ENCODE data around the gene TMEM131. TPM values are rescaled to one million over a fixed set of nuclear protein-coding genes. Genes with fewer than 3 reads are reported as not detected.

TMEM131 gene
- total RNA-seq, 1 donor from 2014 or later = 59.4 TPM

- Mint-ChIP-seq H3K36me3 (peaks cover 2% of the 10 kb centered on the region), H3K4me3 (no peak overlapping the region), H3K9me3 (peaks cover 8% of the 10 kb centered on the region), H3K4me1 (peaks cover 8% of the 10 kb centered on the region), H3K27ac (no peak overlapping the region), H3K27me3 (ENCODE audit: insufficient read depth, low read depth) (peaks cover 8% of the 10 kb centered on the region)
- Histone ChIP-seq H3K4me1 (no peaks in the 10 kb centered on the region), H3K9ac (no peak overlapping the region), H3K4me2 (no peak overlapping the region), H3K4me3 (no peak overlapping the region), H3K27me3 (no peaks in the 10 kb centered on the region), H3F3A (ENCODE audit: low read depth) (no peaks in the 10 kb centered on the region), H4K20me1 (ENCODE audit: low read depth) (no peaks in the 10 kb centered on the region), H3K36me3 (no peaks in the 10 kb centered on the region), H3K79me2 (ENCODE audit: low read depth) (no peaks in the 10 kb centered on the region), H2AFZ (replicated peaks) (no peak overlapping the region), H3K27ac (no peak overlapping the region), H3K9me3 (ENCODE audit: low read depth) (no peaks in the 10 kb centered on the region)
- DNase-seq (ENCODE audit: low spot score) = no peak
- TF ChIP-seq, protein P1, sequence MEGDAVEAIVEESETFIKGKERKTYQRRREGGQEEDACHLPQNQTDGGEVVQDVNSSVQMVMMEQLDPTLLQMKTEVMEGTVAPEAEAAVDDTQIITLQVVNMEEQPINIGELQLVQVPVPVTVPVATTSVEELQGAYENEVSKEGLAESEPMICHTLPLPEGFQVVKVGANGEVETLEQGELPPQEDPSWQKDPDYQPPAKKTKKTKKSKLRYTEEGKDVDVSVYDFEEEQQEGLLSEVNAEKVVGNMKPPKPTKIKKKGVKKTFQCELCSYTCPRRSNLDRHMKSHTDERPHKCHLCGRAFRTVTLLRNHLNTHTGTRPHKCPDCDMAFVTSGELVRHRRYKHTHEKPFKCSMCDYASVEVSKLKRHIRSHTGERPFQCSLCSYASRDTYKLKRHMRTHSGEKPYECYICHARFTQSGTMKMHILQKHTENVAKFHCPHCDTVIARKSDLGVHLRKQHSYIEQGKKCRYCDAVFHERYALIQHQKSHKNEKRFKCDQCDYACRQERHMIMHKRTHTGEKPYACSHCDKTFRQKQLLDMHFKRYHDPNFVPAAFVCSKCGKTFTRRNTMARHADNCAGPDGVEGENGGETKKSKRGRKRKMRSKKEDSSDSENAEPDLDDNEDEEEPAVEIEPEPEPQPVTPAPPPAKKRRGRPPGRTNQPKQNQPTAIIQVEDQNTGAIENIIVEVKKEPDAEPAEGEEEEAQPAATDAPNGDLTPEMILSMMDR (IDR thresholded peaks at IDR 0.05) = no peak
- TF ChIP-seq EZH2phosphoT487 (IDR thresholded peaks at IDR 0.05) (no peak), EZH2 (IDR thresholded peaks at IDR 0.05) (no peak)
These were observed 21.3 kb upstream of the TMEM131 start for GRCh38 chr2:98016908-98017670.

GRCh38 chr2:98015671-98016070 lies 19.9 kb upstream of the TMEM131 start:
- H3K9ac ChIP-seq = no peak overlapping the region

DNA sequence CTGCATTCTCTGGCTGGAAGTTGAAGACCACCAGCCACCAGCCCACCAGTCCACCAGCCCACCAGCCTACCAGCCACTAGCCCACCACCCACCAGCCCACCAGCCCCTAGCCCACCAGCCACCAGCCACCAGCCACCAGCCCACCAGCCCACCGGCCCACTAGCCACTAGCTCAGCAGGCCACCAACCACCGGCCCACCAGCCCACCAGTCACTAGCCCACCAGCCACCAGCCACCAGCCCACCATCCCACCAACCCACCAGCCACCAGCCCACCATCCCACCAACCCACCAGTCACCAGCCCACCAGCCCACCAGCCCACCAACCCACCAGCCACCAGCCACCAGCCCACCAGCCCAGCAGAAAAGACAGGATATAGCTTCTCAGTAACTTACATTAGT lies 18.6 kb upstream of the TMEM131 start:
- no peaks in the 10 kb centered on the region for H3K36me3 Mint-ChIP-seq
- peaks cover under 1% of the 10 kb centered on the region for H3K9me3 Mint-ChIP-seq
- Histone ChIP-seq H3F3A (ENCODE audit: low read depth) (no peaks in the 10 kb centered on the region), H3K36me3 (no peaks in the 10 kb centered on the region), H4K20me1 (ENCODE audit: low read depth) (no peaks in the 10 kb centered on the region), H3K79me2 (ENCODE audit: low read depth) (no peaks in the 10 kb centered on the region), H3K4me3 (no peak overlapping the region), H2AFZ (replicated peaks) (no peak overlapping the region), H3K27me3 (no peaks in the 10 kb centered on the region), H3K4me2 (no peak overlapping the region), H3K9ac (no peak overlapping the region), H3K27ac (no peak overlapping the region), H3K9me3 (ENCODE audit: low read depth) (no peaks in the 10 kb centered on the region), H3K4me1 (no peaks in the 10 kb centered on the region)
- H3K4me3 Mint-ChIP-seq = no peak overlapping the region
- no peaks in the 10 kb centered on the region for H3K4me1 Mint-ChIP-seq
- no peak overlapping the region for H3K27ac Mint-ChIP-seq
- TF ChIP-seq EZH2phosphoT487 (IDR thresholded peaks at IDR 0.05) (no peak), EZH2 (IDR thresholded peaks at IDR 0.05) (no peak)
- TF ChIP-seq, protein P1 (IDR thresholded peaks at IDR 0.05) = no peak
- no peak for DNase-seq (ENCODE audit: low spot score)
- H3K27me3 Mint-ChIP-seq (ENCODE audit: insufficient read depth, low read depth) = peaks cover 5% of the 10 kb centered on the region

More at GRCh38 chr2:98015671-98016070, 19.9 kb upstream of the TMEM131 start:
- H3K4me1 ChIP-seq = no peaks in the 10 kb centered on the region
- peaks cover under 1% of the 10 kb centered on the region for H3K4me1 Mint-ChIP-seq
- H2AFZ ChIP-seq (replicated peaks) = no peak overlapping the region
- peaks cover 5% of the 10 kb centered on the region for H3K27me3 Mint-ChIP-seq (ENCODE audit: insufficient read depth, low read depth)
- no peak overlapping the region for H3K27ac ChIP-seq
- DNase-seq (ENCODE audit: low spot score) = no peak
- H3K79me2 ChIP-seq (ENCODE audit: low read depth) = no peaks in the 10 kb centered on the region
- H4K20me1 ChIP-seq (ENCODE audit: low read depth) = no peaks in the 10 kb centered on the region
- peaks cover 4% of the 10 kb centered on the region for H3K9me3 Mint-ChIP-seq
- no peak overlapping the region for H3K4me2 ChIP-seq
- H3F3A ChIP-seq (ENCODE audit: low read depth) = no peaks in the 10 kb centered on the region
- no peak overlapping the region for H3K27ac Mint-ChIP-seq
- H3K36me3 ChIP-seq = no peaks in the 10 kb centered on the region
- no peak overlapping the region for H3K4me3 Mint-ChIP-seq
- no peaks in the 10 kb centered on the region for H3K9me3 ChIP-seq (ENCODE audit: low read depth)
- no peaks in the 10 kb centered on the region for H3K27me3 ChIP-seq
- peaks cover under 1% of the 10 kb centered on the region for H3K36me3 Mint-ChIP-seq
- H3K4me3 ChIP-seq = no peak overlapping the region
- TF ChIP-seq EZH2phosphoT487 (IDR thresholded peaks at IDR 0.05) (no peak), EZH2 (IDR thresholded peaks at IDR 0.05) (no peak)
- TF ChIP-seq, protein P1 (IDR thresholded peaks at IDR 0.05) = no peak
